GM19468 (cell line): ENCODE data around the gene COX6B2.
"Not testable (repeated sequence)": the region's sequence is repeated elsewhere in the genome, so short reads cannot be mapped to it uniquely, and the experiment has no call there.

Source experiments
- ATAC-seq: cut with Tn5 transposase; IDR thresholded peaks from one replicate; pipeline ENCODE4 v1.9.1; 2021; ENCODE audit warnings: mild to moderate bottlenecking, moderate library complexity, moderate number of reproducible peaks; ENCODE audit not compliant: unreplicated experiment; ENCODE audit errors: extremely low read depth

COX6B2 gene, protein sequence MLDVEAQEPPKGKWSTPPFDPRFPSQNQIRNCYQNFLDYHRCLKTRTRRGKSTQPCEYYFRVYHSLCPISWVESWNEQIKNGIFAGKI

DNA sequence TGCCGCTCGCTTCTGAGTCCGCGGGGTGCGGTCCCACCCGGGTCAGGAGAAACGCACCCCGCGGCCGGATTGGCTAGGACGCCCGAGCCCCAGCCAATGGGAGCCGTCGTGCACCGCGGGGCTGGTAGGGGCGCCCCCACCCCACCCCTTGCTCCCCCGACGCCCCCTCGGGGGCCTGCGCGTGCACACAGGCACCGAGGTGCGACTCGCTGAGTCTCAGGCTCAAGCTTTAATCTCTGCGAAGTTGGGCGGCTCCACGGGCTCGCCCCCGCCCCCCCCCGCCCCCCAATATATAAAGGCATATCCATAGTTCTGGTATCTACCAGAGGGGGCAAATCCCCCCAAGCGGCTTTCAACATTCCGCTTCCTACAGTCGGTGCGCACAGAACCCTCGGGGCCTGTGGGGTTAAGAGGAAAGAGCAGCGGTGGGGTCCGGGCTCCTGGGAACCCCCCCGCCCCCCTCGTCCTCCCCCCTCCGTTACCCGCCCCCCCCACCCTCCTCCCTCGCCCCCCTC is at the start of gene COX6B2:
Gene COX6B2 (minus strand): TSS at position 22 of the 515 bp plus-strand sequence. CDS start 198 bp downstream, outside the sequence.
- no peak for ATAC-seq

DNA sequence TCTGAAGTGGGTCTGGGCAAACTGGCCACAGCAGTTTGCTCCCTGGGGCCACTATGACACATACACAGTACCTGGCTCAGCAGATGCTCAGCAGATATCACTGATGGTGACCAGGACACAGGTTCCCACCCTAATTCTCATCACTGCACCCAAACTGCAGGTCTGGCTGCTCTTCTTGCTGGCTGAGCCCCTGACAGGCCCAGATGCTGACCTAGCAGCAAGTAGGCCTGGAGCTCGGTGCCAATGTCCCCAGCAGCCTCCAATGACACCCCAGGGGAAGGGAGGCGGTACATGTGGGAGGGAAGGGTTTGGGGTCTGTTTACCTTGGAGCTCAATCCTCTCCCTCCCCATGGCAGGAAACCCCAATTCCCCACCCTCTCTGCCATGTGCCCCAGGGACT is 48.0 kb upstream of the COX6B2 start:
- no peak for ATAC-seq

DNA sequence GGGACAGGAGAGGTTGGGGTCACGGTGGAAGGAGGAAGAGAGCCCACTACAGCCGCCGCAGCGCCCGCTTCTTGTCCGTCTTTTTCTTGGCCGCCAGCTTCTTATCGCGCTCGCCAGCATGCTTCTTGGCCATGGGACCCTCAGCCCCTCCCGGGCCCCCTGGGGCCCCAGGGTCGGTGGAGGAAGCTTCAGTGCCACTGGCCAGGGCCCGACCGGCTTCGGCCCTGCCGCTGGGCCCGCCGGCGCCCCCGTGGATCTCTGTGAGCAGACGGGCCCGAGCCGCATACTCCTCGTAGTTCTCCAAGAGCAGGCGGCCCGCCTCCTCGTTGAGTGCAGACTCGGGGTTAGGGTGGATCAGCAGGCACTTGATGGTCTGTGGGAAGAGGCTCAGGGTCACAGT is 46.9 kb upstream of the COX6B2 start:
- ATAC-seq, result not testable (repeated sequence)

DNA sequence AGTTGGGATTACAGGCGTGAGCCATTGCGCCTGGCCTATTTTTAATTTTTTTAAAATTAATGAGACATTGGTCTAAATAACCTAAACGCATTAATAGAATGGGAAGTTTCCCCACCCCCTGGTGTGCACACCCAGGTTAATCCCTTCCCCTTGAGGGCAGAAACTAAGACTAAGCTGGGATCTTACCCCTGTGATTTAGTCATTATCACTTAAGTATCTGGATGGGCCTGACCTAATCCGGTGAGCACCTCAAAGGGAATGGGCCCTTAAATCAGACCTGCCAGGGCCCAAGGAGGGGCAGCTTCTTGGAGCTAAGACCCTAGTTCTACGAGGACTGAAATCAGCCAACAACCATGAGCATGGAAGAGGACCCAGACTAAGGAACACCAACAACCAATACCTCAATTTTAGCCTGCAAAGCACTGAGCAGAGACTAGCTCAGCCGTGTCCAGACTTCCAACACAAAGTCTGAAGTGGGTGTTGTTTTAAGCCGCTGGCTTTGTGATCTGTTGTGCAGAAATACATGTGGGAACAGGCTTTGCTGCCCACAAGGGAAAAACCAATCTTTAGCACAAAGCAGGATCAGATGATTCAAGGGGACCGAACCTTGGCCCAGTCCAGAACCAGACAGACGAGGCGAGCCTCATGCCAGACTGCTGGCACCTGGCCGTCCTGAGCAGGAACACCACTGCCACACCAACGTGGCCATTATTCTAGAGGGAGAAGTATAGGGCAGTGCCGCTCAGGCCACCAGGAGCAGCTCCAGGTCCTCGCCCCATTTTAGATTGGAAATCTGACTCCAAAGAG is 46.0 kb upstream of the COX6B2 start:
- no peak for ATAC-seq

DNA sequence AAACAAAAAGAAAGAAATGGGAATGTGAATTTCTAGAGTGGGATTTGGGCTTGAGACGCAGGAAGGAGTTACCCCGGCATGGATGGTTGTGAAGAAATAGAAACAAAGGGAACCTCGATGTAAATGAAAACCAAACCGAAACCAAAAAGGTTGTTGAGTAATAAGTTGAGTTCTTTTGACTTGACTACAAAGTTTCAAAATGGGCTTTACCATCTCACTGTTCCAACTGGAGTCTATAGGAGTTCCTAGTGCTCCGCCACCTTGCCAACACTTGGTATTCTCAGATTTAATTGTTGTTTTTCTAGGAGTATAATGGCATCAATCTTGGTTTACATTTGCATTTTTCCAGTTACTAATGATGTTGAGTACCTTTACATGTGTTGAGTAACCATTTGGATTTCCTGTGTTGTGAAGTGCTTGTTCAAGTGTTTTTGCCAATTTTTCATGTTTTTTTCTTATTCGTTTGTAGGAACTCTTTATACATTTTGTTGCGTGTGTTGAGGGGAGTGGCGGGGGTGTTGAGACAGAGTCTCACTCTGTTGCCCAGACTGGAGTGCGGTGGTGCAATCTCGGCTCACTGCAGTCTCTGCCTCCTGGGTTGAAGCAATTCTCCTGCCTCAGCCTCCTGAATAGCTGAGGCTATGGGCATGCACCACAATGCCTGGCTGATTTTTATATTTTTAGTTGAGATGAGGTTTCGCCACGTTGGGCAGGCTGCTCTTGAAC is 43.8 kb upstream of the COX6B2 start:
- no peak for ATAC-seq

DNA sequence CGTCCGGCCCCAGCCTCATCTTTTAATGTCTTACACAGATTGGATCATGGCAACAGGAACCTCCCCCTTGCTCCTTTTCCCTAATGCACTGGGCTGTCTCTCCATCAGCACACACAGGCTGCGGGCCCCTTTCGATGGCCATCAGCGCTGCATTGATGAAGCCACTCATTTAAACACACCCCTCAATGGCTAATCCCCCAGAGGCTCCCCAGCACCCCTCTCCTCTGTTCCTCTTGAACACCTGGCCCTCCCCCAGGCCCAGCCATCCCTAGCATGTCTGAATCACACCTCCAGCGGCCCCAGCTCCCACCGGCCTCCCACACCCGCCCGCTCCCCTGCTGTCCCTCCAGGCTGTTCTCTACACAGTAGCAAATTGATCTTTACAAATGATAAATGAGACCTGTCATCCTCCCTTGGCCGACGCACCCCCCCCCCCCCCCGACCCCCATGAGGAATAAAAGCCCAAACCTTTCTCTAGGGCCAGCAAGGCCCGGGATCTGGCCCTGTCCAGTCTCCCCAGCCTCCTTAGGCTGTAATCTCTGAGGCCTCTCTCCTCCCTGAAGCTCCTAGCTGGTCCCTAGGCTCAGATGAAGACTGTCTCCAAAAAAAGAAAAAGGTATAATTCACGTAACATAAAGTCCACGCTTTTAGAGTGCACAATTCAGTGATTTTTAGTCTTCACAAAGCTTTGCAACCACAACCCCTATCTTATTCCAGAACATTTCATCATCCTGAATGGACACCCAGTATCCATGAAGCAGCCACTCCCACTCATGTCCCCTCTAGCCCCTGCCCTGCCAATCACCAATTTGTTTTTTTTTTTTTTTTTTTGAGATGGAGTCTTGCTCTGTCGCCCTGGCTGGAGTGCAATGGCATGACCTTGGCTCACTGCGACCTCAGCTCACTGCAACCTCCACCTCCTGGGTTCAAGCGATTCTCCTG is 38.6 kb upstream of the COX6B2 start:
- no peak for ATAC-seq

DNA sequence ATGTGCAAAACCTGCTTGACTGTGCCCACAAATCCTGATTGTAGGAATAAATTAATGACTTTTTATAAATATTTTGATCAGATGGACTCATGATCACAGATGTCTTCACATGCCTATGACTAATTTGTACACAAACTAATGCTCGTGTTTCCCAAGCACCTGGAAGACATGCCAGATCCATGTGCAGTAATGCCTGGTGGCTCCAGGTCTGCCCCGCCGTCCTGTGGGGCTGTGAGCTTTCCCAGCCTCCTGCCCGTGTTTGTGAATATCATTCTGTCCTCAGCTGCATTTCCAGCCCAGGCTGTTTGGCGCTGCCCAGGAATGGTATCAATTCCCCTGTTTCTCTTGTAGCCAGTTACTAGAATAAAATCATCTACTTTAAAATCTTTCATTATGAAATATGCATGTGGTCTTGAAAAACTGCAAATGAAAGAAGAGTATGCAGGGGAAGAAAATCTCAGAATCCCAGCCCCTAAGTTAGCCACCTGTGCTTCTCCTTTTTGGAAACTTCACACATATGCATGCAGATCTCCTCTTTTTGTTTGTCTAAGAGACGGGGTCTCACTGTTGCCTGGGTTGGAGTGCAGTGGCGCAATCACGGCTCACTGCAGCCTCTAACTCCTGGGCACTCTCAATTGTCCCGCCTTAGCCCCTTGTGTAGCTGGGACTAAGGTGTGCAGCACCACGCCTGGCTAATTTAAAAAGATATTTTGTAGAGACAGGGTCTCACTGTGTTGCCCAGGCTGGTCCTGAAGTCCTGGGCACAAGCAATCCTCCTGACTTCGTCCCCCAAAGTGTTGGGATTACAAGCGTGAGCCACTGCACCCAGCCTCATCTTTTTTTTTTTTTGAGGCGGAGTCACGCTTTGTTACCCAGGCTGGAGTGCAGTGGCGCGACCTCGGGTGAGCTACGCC is 37.4 kb upstream of the COX6B2 start:
- no peak for ATAC-seq

DNA sequence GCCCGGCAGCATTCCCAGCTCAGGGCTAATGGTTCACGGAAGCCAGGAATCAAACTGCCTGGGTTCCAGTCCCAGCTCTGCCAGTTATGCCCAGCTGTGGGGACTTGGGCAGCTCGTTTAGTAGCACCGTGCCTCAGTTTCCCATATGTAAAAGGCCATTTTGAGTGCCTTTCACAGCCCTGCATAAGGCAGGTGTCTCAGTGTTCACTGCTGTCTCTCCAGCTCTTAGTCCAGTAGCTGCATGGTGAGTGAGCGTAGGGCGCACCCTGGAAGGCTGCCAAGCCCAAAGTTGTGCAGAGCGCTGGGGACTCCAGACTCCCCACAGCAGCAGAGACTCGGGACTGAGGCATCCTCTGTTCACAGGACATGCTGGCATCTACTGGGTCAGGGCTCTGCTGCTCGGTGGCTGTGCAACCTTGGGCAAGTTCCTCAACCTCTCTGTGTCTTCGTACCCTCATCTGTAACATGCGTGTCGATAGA is 36.7 kb upstream of the COX6B2 start:
- ATAC-seq, result no peak

DNA sequence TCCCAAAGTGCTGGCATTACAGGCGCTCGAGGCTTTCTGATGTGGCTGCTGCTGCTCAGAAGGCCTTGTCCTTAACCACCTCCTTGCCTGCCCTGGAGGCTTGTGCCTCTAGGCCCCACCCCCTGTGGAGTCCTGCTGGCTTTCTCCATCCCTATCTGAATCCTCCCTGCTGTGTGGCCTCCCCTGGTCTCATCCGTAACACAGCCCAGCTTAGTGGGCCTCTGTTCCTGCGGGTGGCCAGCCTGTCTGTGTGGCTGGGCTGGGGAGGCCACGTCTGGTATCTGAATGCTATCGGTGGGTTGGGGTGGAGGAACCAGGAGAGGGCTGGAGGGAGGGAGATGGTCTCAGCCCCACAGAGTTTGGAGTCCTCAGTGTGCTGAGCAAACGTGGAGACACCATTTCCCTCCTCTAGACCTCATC is 36.0 kb upstream of the COX6B2 start:
- no peak for ATAC-seq

DNA sequence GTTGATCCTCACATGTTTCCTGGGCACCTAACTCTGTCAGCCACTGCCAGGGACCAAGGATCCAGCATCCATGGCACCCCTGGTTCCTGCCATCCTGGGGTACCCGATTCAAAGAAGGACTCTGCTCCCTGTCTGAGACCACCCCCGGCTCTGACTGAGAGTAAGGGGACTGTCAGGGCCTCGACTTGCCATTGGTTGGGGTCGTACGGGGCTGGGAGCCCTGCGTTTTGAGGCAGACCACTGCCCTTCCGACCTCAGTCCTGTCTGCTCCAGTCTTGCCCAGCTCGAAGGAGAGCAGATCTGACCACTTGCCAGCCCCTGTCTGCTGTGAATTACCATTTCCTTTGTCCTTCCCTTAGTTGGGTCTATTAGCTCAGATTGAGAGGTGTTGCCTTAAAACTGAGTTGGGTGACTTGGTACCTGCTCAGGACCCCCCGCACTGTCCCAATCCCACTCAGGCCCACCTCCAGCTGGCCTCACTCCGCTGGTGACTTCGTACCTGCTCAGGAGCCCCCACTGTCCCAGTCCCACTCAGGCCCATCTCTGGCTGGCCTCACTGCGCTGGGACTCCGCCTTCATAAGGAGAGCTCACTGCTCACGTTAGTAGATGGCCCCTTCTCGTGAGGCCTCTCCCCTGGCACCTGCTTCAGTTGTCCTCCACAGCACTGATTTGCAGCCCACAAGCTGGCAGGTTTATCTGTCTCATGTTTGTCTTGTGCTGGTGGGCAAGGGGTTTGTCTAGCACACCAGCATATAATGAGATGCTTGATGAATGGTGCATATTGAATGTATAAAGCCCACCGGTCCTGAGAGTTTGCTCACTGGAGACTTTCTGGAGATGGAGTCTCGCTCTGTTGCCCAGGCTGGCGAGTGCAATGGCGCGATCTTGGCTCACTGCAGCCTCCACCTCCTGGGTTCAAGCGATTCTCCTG is 35.1 kb upstream of the COX6B2 start:
- ATAC-seq, result no peak

DNA sequence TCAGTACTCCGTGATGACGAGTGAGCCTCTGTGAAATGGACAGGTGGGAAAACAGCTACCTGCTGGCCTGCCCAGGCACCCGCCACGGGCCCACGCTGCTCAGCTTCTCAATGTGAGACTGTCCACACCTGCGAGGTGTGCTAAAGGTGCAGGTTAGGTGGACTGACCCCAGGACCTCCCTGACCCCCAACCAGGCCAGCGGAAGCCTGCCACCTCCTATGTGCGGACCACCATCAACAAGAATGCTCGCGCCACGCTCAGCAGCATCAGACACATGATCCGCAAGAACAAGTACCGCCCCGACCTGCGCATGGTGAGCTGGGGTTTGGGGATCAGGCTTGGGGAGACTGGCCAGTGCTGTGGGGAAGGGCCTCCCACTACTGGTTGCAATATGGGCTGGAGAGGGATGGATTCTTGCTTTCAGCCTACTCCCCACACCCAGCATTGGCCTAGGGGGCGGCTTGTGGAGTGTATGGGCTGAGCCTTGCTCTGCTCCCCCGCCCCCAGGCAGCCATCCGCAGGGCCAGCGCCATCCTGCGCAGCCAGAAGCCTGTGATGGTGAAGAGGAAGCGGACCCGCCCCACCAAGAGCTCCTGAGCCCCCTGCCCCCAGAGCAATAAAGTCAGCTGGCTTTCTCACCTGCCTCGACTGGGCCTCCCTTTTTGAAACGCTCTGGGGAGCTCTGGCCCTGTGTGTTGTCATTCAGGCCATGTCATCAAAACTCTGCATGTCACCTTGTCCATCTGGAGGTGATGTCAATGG is 33.4 kb upstream of the COX6B2 start:
- ATAC-seq, result no peak

DNA sequence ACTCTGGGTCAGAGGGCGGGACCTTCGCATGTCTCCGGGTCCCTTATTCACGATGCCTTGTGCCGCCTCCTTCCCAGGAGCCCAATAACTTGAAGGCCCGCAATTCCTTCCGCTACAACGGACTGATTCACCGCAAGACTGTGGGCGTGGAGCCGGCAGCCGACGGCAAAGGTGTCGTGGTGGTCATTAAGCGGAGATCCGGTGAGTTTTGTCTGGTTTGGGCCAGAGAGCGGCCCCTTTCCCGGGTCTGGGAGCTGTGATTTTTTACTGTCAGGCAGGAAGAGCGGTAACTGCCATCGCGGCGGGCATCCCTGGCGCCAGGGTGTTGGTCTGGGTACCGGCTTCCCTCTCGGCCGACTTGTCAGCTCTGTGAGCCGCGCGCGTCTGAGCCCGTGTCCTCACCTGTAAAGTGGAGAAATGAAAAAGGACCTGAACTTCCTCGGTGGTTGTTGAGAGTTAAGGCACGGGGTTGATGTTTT is 32.0 kb upstream of the COX6B2 start:
- ATAC-seq, result no peak

DNA sequence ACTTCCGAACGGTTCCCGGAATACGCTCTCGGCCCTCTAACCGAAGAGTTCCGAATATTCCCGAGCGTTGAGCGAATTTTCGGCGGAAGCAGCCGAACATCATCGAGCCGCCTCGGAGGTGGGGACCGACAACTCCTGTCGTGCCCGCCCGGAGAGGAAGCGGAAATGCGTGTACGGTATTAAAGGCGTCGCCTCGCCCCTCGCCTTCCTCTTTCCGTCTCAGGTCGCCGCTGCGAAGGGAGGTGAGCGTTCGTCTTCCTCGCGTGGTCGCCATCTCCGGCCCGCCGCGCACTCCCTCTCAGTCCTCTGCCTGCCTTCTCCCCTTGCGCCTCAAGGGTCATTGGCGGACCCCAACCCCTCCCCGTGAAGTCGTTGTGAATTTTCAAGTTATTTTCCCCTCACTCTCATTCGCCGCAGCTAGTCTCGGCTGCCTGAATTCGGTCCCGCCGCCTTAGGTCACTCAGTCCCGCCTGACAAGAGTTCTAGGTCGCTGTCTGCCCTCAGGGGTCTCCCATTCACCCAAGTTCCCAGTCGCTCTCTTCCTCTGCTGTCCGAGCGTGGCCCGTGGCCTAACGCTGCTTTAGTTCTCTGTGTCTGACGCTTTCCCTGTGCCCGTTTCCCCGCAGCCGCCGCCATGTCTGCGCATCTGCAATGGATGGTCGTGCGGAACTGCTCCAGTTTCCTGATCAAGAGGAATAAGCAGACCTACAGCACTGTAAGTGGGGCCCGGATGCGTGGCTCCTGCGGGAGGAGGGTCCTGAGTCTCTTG is 31.4 kb upstream of the COX6B2 start, which contains the start of gene RPL28:
Gene RPL28 (plus strand): TSS at position 209 of the 769 bp plus-strand sequence. CDS start 426 bp downstream, at position 635.
- peak; percentile 36 for ATAC-seq

DNA sequence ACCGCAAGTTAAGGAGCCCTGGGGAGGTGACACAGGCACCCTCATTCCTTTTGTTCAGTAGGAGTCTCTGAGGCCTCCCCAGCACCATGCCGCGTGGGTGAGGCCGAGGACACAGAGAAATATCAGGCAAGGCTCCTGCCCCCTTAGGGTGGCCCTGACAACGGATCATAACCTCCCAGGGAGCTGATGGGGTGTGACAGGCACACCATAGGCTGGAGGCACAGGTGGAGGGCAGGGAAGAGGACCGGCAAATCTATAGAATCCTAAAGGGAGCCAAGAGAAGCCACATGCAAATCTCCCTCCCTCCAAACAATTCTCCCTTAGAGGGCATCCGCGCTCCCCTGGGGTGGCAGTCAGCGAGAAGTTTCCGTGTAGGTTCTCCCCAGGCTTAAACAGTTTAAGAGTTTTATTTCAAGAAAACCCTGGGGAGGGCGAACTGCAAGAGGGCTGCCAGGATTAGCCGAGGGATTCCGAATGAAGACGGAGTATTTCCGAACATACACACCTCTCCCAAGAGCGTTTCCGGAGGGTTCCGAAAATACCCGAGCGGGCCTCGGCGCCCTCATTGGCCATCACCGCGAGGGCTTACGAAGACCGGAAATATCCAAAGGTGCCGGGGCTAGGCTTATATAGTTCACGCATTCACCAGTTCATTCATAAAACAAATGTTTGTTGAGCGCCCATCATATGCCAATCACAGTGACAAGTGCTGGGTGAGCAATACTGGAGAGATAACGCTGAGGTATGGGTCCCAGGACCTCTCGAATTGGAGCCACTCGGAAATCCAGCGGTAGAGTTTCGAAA is 30.6 kb upstream of the COX6B2 start:
- ATAC-seq, result peak; percentile 16
